Measurements from ENCODE around the gene BICD2. TPM values are rescaled to one million over a fixed set of nuclear protein-coding genes. Genes with fewer than 3 reads are reported as not detected.

The BICD2 gene
- total RNA-seq, 1 donor from 2014 or later = 43.7 TPM

DNA sequence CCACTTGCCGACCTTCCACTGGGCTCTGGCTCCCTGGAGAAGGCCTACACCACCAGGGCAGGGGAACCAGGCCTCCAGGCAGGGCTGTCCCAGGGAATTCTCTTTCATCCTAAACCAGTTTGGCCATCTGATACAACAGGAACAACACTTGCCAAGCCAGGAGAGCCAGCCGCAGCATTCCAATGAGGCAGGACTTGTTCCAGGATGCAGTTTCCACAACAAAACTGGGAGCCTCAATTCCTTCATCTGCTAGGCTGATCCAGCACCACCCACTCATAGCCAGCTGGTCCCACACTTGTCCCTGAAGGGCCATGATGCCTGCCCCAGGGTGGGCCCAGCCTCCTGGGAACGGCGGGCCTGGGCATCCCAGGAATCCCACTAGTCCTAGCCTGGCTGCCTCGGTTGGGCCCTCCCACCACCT is 26.0 kb downstream of the BICD2 start:
- Mint-ChIP-seq H3K36me3 (ENCODE audit: unreplicated experiment) (no peaks in the 10 kb centered on the region), H3K9me3 (ENCODE audit: unreplicated experiment) (peaks cover 9% of the 10 kb centered on the region), H3K27ac (ENCODE audit: unreplicated experiment) (peak overlapping the region; percentile 8), H3K27me3 (ENCODE audit: unreplicated experiment) (peaks cover 7% of the 10 kb centered on the region), H3K4me1 (ENCODE audit: low read depth, unreplicated experiment) (peaks cover 54% of the 10 kb centered on the region), H3K4me3 (ENCODE audit: unreplicated experiment) (no peak overlapping the region)
- TF ChIP-seq, protein P1, sequence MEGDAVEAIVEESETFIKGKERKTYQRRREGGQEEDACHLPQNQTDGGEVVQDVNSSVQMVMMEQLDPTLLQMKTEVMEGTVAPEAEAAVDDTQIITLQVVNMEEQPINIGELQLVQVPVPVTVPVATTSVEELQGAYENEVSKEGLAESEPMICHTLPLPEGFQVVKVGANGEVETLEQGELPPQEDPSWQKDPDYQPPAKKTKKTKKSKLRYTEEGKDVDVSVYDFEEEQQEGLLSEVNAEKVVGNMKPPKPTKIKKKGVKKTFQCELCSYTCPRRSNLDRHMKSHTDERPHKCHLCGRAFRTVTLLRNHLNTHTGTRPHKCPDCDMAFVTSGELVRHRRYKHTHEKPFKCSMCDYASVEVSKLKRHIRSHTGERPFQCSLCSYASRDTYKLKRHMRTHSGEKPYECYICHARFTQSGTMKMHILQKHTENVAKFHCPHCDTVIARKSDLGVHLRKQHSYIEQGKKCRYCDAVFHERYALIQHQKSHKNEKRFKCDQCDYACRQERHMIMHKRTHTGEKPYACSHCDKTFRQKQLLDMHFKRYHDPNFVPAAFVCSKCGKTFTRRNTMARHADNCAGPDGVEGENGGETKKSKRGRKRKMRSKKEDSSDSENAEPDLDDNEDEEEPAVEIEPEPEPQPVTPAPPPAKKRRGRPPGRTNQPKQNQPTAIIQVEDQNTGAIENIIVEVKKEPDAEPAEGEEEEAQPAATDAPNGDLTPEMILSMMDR (IDR thresholded peaks at IDR 0.05; ENCODE audit: partially characterized antibody, unreplicated experiment) = no peak
- DNase-seq = no peak

DNA sequence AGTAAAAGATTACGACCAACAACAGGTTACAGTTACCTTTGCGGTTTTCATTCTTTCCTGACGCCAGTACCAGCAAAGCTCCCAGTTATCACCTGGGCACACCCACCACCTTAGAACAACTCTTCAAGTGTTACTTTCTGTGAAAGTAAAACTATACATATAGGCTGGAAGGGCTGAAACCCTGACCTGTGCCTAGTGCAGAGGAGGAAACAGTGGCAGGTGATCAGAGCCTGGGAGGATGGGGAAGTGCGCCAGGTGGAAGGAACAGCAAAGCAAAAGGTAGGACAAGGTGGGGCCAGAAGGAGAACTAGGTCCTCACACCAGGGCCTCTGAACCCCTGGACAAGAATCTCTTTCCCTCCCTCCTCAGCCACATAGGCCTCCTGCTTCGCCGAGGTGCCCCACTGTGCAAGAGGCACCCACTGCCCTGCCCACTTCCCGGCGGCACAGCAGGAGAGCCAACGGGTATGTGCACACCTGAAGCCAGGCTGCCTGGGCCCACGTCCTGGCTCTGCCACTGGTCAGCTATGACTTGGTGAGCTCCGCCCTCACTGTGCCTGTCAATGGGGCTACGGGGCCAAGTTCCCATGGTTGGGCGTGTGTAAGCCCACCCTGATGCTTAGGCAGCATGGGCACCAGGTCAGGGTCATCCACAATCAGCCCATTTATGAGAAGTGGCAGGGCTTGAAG is 26.9 kb downstream of the BICD2 start:
- peaks cover 7% of the 10 kb centered on the region for H3K27me3 Mint-ChIP-seq (ENCODE audit: unreplicated experiment)
- no peaks in the 10 kb centered on the region for H3K36me3 Mint-ChIP-seq (ENCODE audit: unreplicated experiment)
- TF ChIP-seq, protein P1 (IDR thresholded peaks at IDR 0.05; ENCODE audit: partially characterized antibody, unreplicated experiment) = no peak
- H3K27ac Mint-ChIP-seq (ENCODE audit: unreplicated experiment) = no peak overlapping the region
- no peak overlapping the region for H3K4me3 Mint-ChIP-seq (ENCODE audit: unreplicated experiment)
- peaks cover 9% of the 10 kb centered on the region for H3K9me3 Mint-ChIP-seq (ENCODE audit: unreplicated experiment)
- H3K4me1 Mint-ChIP-seq (ENCODE audit: low read depth, unreplicated experiment) = peaks cover 51% of the 10 kb centered on the region
- DNase-seq = no peak

DNA sequence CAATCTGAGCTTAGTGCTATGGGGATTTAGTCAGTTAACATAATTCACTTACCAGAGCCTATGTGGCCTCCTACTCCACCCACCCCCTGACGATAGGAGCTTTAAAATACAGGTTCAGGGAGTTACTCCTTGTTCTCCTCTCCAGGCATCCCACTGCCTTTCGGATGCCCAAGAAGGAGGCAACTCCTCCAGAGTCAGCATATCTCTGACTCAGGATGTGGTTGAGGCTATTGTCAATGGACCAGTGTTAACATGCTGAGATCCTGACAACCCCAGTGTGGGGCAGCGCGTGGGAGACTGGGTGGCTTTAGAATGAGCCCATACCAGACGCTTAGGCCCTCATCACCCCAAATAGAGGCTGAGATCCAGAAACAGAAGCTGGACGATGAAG is 27.4 kb downstream of the BICD2 start:
- Mint-ChIP-seq H3K4me3 (ENCODE audit: unreplicated experiment) (no peak overlapping the region), H3K9me3 (ENCODE audit: unreplicated experiment) (peaks cover 9% of the 10 kb centered on the region), H3K36me3 (ENCODE audit: unreplicated experiment) (no peaks in the 10 kb centered on the region), H3K27ac (ENCODE audit: unreplicated experiment) (no peak overlapping the region), H3K4me1 (ENCODE audit: low read depth, unreplicated experiment) (peaks cover 48% of the 10 kb centered on the region), H3K27me3 (ENCODE audit: unreplicated experiment) (peaks cover 7% of the 10 kb centered on the region)
- TF ChIP-seq, protein P1 (IDR thresholded peaks at IDR 0.05; ENCODE audit: partially characterized antibody, unreplicated experiment) = no peak
- no peak for DNase-seq

DNA sequence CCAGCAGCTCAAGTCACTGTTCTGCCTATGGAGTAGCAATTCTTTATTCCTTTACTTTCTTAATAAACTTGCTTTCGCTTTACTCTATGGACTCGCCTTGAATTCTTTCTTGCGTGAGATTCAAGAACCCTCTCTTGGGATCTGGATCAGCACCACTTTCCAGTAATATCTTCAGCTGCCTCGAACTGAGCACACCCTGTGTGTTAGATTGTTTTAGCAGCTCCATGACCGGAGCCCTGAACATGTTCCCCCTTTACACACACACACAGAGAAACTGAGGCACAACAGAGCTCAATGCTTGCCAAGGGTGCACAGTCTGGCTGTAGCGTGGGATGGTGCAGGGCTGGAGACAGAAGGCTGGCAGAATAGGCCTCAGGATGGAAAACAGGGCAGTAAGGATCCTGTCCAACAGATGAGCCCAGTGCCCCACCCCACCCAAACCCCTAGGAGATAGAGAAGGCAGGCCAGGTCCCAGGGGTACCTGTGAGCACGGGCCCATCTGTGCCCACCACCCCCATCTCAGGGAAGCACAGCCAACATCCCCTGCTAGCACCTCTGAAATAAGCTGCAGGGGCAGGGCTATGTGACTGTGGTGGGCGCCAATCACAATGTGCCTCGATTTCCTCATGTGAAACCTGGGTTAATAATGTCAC is 27.9 kb downstream of the BICD2 start:
- no peak overlapping the region for H3K4me3 Mint-ChIP-seq (ENCODE audit: unreplicated experiment)
- H3K36me3 Mint-ChIP-seq (ENCODE audit: unreplicated experiment) = no peaks in the 10 kb centered on the region
- H3K9me3 Mint-ChIP-seq (ENCODE audit: unreplicated experiment) = peaks cover 11% of the 10 kb centered on the region
- H3K27me3 Mint-ChIP-seq (ENCODE audit: unreplicated experiment) = peaks cover 7% of the 10 kb centered on the region
- H3K4me1 Mint-ChIP-seq (ENCODE audit: low read depth, unreplicated experiment) = peaks cover 52% of the 10 kb centered on the region
- DNase-seq = no peak
- TF ChIP-seq, protein P1 (IDR thresholded peaks at IDR 0.05; ENCODE audit: partially characterized antibody, unreplicated experiment) = no peak
- no peak overlapping the region for H3K27ac Mint-ChIP-seq (ENCODE audit: unreplicated experiment)

All from glutamatergic neuron (in vitro differentiated cells).